ENCODE measurements around the gene KCNN3.

The KCNN3 gene

GRCh38 chr1:154871374-154871773 is 1.3 kb upstream of the KCNN3 start:
- DNase-seq (ENCODE audit: low read depth in 2 of 2): no peak
- TF ChIP-seq CTCF (IDR thresholded peaks at IDR 0.05; ENCODE audit: low read depth, low read length): no peak
- H3K4me3 ChIP-seq (replicated peaks in 1 of 2; ENCODE audit: low read depth in 2 of 2, low read length in 2 of 2): no peak overlapping the region

GRCh38 chr1:154870734-154871133 is 653 bp upstream of the KCNN3 start:
- no peak for DNase-seq (ENCODE audit: low read depth in 2 of 2)
- TF ChIP-seq CTCF (IDR thresholded peaks at IDR 0.05; ENCODE audit: low read depth, low read length): no peak
- no peak overlapping the region for H3K4me3 ChIP-seq (replicated peaks in 1 of 2; ENCODE audit: low read depth in 2 of 2, low read length in 2 of 2)

- peak; percentile 34 to 50 for DNase-seq (ENCODE audit: low read depth in 2 of 2)
- peak overlapping the region in 1 of 2 donors; percentile 37 for H3K4me3 ChIP-seq (replicated peaks in 1 of 2; ENCODE audit: low read depth in 2 of 2, low read length in 2 of 2)
- no peak for TF ChIP-seq CTCF (IDR thresholded peaks at IDR 0.05; ENCODE audit: low read depth, low read length)
These were observed 548 bp downstream of the KCNN3 start for GRCh38 chr1:154869351-154870114.

- no peak overlapping the region for H3K4me3 ChIP-seq (replicated peaks in 1 of 2; ENCODE audit: low read depth in 2 of 2, low read length in 2 of 2)
- no peak for DNase-seq (ENCODE audit: low read depth in 2 of 2)
- TF ChIP-seq CTCF (IDR thresholded peaks at IDR 0.05; ENCODE audit: low read depth, low read length): no peak
These were observed 2.1 kb downstream of the KCNN3 start for GRCh38 chr1:154867841-154868605.

GRCh38 chr1:154867064-154867825 is 2.8 kb downstream of the KCNN3 start:
- TF ChIP-seq CTCF (IDR thresholded peaks at IDR 0.05; ENCODE audit: low read depth, low read length): peak; percentile 9
- no peak overlapping the region for H3K4me3 ChIP-seq (replicated peaks in 1 of 2; ENCODE audit: low read depth in 2 of 2, low read length in 2 of 2)
- peak; percentile 69 to 77 for DNase-seq (ENCODE audit: low read depth in 2 of 2)

- TF ChIP-seq CTCF (IDR thresholded peaks at IDR 0.05; ENCODE audit: low read depth, low read length): no peak
- peak; percentile 21 to 23 for DNase-seq (ENCODE audit: low read depth in 2 of 2)
- H3K4me3 ChIP-seq (replicated peaks in 1 of 2; ENCODE audit: low read depth in 2 of 2, low read length in 2 of 2): no peak overlapping the region
These were observed 3.6 kb downstream of the KCNN3 start for GRCh38 chr1:154866257-154867063.
